Endodermal cell (in vitro differentiated cells): ENCODE results near the gene SPTLC3. TPM values are rescaled to one million over a fixed set of nuclear protein-coding genes. Genes with fewer than 3 reads are reported as not detected.
A peak's percentile ranks its signal among the peaks of the same experiment; 100 is the strongest.

Experiments
- DNase-seq: peaks from one replicate; pipeline ENCODE4 v3.0.0-alpha.2; 2017
- H3K27ac ChIP-seq: 2 replicates; pipeline ENCODE4 v1.5.1; 2013; ENCODE audit warnings: mild to moderate bottlenecking, low read depth, low read length, moderate library complexity
- H3K27me3 ChIP-seq: 2 replicates; pipeline ENCODE4 v1.6.1; 2013; ENCODE audit warnings: mild to moderate bottlenecking, low read length, moderate library complexity; ENCODE audit not compliant: insufficient read depth, control insufficient read depth, poor library complexity, severe bottlenecking
- H3K36me3 ChIP-seq: 2 replicates; pipeline ENCODE4 v1.7.0; 2013; ENCODE audit warnings: mild to moderate bottlenecking, low read length, moderate library complexity; ENCODE audit not compliant: control insufficient read depth, insufficient read depth
- H3K4me1 ChIP-seq: one replicate; pipeline ENCODE4 v1.7.0; 2013; ENCODE audit warnings: low read length; ENCODE audit not compliant: control insufficient read depth, insufficient read depth
- H3K4me3 ChIP-seq: 2 replicates; pipeline ENCODE4 v1.5.1; 2013; ENCODE audit warnings: mild to moderate bottlenecking, low read length, moderate library complexity
- H3K9ac ChIP-seq: 2 replicates; pipeline ENCODE4 v1.6.1; 2013; ENCODE audit warnings: mild to moderate bottlenecking, low read length, moderate library complexity; ENCODE audit not compliant: poor library complexity, severe bottlenecking; ENCODE audit errors: extremely low read depth
- H3K9me3 ChIP-seq: 2 replicates; pipeline ENCODE4 v1.6.1; 2013; ENCODE audit warnings: mild to moderate bottlenecking, low read length, moderate library complexity; ENCODE audit not compliant: control insufficient read depth
- H3K27ac Mint-ChIP-seq: 2 replicates; pipeline ENCODE4 v1.8.0; 2020; ENCODE audit warnings: mixed read lengths
- H3K27me3 Mint-ChIP-seq: 2 replicates; pipeline ENCODE4 v1.8.0; 2021; ENCODE audit warnings: mild to moderate bottlenecking, mixed read lengths; ENCODE audit not compliant: insufficient read depth
- H3K36me3 Mint-ChIP-seq: 2 replicates; pipeline ENCODE4 v1.8.0; 2020; ENCODE audit warnings: low read depth, mixed read lengths
- H3K4me1 Mint-ChIP-seq: 2 replicates; pipeline ENCODE4 v1.8.0; 2020; ENCODE audit warnings: mixed read lengths
- H3K4me3 Mint-ChIP-seq: 2 replicates; pipeline ENCODE4 v1.8.0; 2020; ENCODE audit warnings: mild to moderate bottlenecking, moderate library complexity, mixed read lengths
- H3K9me3 Mint-ChIP-seq: 2 replicates; pipeline ENCODE4 v1.8.0; 2020; ENCODE audit warnings: mild to moderate bottlenecking, mixed read lengths
- CTCF ChIP-seq: fragments of 200-600 bp; sonication (generic); conservative IDR thresholded peaks from 2 replicates; pipeline ENCODE4 v1.5.0; 2021; ENCODE audit warnings: antibody characterized with exemption, mild to moderate bottlenecking
- WGBS, 2 experiments: methylation state at CpG; one replicate each; pipeline versions ENCODE4 v1.1.5 to v1.1.7; 2013; ENCODE audit warnings: missing lambda C conversion rate in 2 of 2, mixed read lengths in 1 of 2; ENCODE audit not compliant: insufficient coverage in 1 of 2, insufficient read length in 1 of 2; 5-methylcytosine and 5-hydroxymethylcytosine counted together
- total RNA-seq, 2 donors: library from RNA; stranded (reverse); fragmentation: NEBNext Ultra II Directional in 1 of 2; extraction: Animal tissue kit (Norgen Biotek cat#: 25700) in 1 of 2; gene quantifications; 2 replicates in 1 of 2; 3 replicates in 1 of 2; pipeline ENCODE4 v1.2.1, GENCODE V29; 2021

SPTLC3 gene
- total RNA-seq, 2 donors from 2014 or later: 1.6 TPM

GRCh38 chr20:12966468-12967085, 42.2 kb upstream of the SPTLC3 start:
- TF ChIP-seq CTCF: peak; percentile 62
- Histone ChIP-seq H3K27me3 (no peaks in the 10 kb centered on the region), H3K9ac (no peak overlapping the region), H3K36me3 (no peaks in the 10 kb centered on the region), H3K4me1 (no peaks in the 10 kb centered on the region), H3K9me3 (peaks cover 17% of the 10 kb centered on the region), H3K4me3 (no peak overlapping the region), H3K27ac (no peak overlapping the region)
- no peaks in the 10 kb centered on the region for H3K27me3 Mint-ChIP-seq
- WGBS, 2 experiments: no CpG with 5 or more reads among the region's 1 CpG
- no peaks in the 10 kb centered on the region for H3K4me1 Mint-ChIP-seq
- H3K36me3 Mint-ChIP-seq: no peaks in the 10 kb centered on the region
- no peak overlapping the region for H3K27ac Mint-ChIP-seq
- H3K9me3 Mint-ChIP-seq: peaks cover 12% of the 10 kb centered on the region
- no peak overlapping the region for H3K4me3 Mint-ChIP-seq
- no peak for DNase-seq

- H3K4me3 Mint-ChIP-seq: no peak overlapping the region
- no peaks in the 10 kb centered on the region for H3K4me1 Mint-ChIP-seq
- H3K9me3 Mint-ChIP-seq: peaks cover 12% of the 10 kb centered on the region
- peaks cover 17% of the 10 kb centered on the region for H3K9me3 ChIP-seq
- H3K27me3 ChIP-seq: no peaks in the 10 kb centered on the region
- DNase-seq: no peak
- H3K4me1 ChIP-seq: no peaks in the 10 kb centered on the region
- H3K36me3 ChIP-seq: no peaks in the 10 kb centered on the region
- no peak for TF ChIP-seq CTCF
- no peak overlapping the region for H3K4me3 ChIP-seq
- no peaks in the 10 kb centered on the region for H3K27me3 Mint-ChIP-seq
- H3K27ac Mint-ChIP-seq: no peak overlapping the region
- H3K27ac ChIP-seq: no peak overlapping the region
- no peaks in the 10 kb centered on the region for H3K36me3 Mint-ChIP-seq
- H3K9ac ChIP-seq: no peak overlapping the region
Measured at GRCh38 chr20:12967932-12968331, 40.8 kb upstream of the SPTLC3 start.

GRCh38 chr20:12968472-12968871, 40.3 kb upstream of the SPTLC3 start:
- no peak overlapping the region for H3K4me3 Mint-ChIP-seq
- WGBS, 2 experiments: 97 to 100% methylated on average over 4 of the region's 4 CpGs

More at GRCh38 chr20:12968472-12968871, 40.3 kb upstream of the SPTLC3 start:
- no peaks in the 10 kb centered on the region for H3K27me3 Mint-ChIP-seq
- Histone ChIP-seq H3K4me1 (no peaks in the 10 kb centered on the region), H3K27ac (no peak overlapping the region), H3K9me3 (peaks cover 17% of the 10 kb centered on the region), H3K9ac (no peak overlapping the region), H3K27me3 (no peaks in the 10 kb centered on the region), H3K4me3 (no peak overlapping the region), H3K36me3 (no peaks in the 10 kb centered on the region)
- no peak for DNase-seq
- H3K9me3 Mint-ChIP-seq: peaks cover 12% of the 10 kb centered on the region
- H3K36me3 Mint-ChIP-seq: no peaks in the 10 kb centered on the region
- H3K27ac Mint-ChIP-seq: no peak overlapping the region
- no peak for TF ChIP-seq CTCF
- no peaks in the 10 kb centered on the region for H3K4me1 Mint-ChIP-seq
